ENCODE measurements around the gene SRCIN1. TPM values are rescaled to one million over a fixed set of nuclear protein-coding genes. Genes with fewer than 3 reads are reported as not detected.
"Not testable (repeated sequence)": the region's sequence is repeated elsewhere in the genome, so short reads cannot be mapped to it uniquely, and the experiment has no call there.

Gene SRCIN1
- total RNA-seq, 1 donor from 2014 or later: 24.5 TPM

GRCh38 chr17:38544175-38544838, 61.4 kb downstream of the SRCIN1 start:
- no peak for DNase-seq

GRCh38 chr17:38543403-38544174, 62.2 kb downstream of the SRCIN1 start:
- no peak for DNase-seq

GRCh38 chr17:38542286-38542685, 63.5 kb downstream of the SRCIN1 start:
- no peak for DNase-seq

- DNase-seq: no peak
Measured at GRCh38 chr17:38541281-38541680, 64.5 kb downstream of the SRCIN1 start.

- DNase-seq: no peak
Measured at GRCh38 chr17:38540514-38541045, 65.2 kb downstream of the SRCIN1 start.

GRCh38 chr17:38539386-38539785, 66.4 kb downstream of the SRCIN1 start:
- no peak for DNase-seq

GRCh38 chr17:38538906-38539305, 66.8 kb downstream of the SRCIN1 start:
- DNase-seq: no peak

- no peak for DNase-seq
Measured at GRCh38 chr17:38536661-38537060, 69.1 kb downstream of the SRCIN1 start.

- DNase-seq: no peak
Measured at GRCh38 chr17:38535886-38536285, 69.9 kb downstream of the SRCIN1 start.

GRCh38 chr17:38534498-38534885, 71.3 kb downstream of the SRCIN1 start:
- DNase-seq: no peak

GRCh38 chr17:38533866-38534497, 71.8 kb downstream of the SRCIN1 start:
- DNase-seq: no peak

- no peak for DNase-seq
Measured at GRCh38 chr17:38533241-38533640, 72.5 kb downstream of the SRCIN1 start.

- no peak for DNase-seq
Measured at GRCh38 chr17:38532451-38532850, 73.3 kb downstream of the SRCIN1 start.

GRCh38 chr17:38531761-38532160, 74.0 kb downstream of the SRCIN1 start:
- DNase-seq: not testable (repeated sequence)

GRCh38 chr17:38530856-38531255, 74.9 kb downstream of the SRCIN1 start:
- not testable (repeated sequence) for DNase-seq

GRCh38 chr17:38528141-38528540, 77.6 kb downstream of the SRCIN1 start:
- DNase-seq: not testable (repeated sequence)

GRCh38 chr17:38526526-38526925, 79.2 kb downstream of the SRCIN1 start:
- DNase-seq: not testable (repeated sequence)

GRCh38 chr17:38512473-38513058, 93.2 kb downstream of the SRCIN1 start:
- no peak for DNase-seq

- no peak for DNase-seq
Measured at GRCh38 chr17:38511150-38512108, 94.3 kb downstream of the SRCIN1 start.

GRCh38 chr17:38510421-38511149, 95.2 kb downstream of the SRCIN1 start:
- DNase-seq: no peak
